ENCODE results near the gene CFH.
"Not testable (repeated sequence)": the region's sequence is repeated elsewhere in the genome, so short reads cannot be mapped to it uniquely, and the experiment has no call there.

- not testable (repeated sequence) for TF ChIP-seq CTCF (IDR thresholded peaks at IDR 0.05 in 2 of 3, conservative IDR thresholded peaks at IDR 0.05 in 1 of 3; ENCODE audit: control insufficient read depth in 2 of 3, extremely low read depth in 1 of 3, insufficient read depth in 1 of 3, low read depth in 3 of 3, low read length in 3 of 3); SREBF2 (IDR thresholded peaks at IDR 0.05; ENCODE audit: low read length); ZNF384 (IDR thresholded peaks at IDR 0.05; ENCODE audit: borderline replicate concordance, low read depth, low read length); POLR2A (IDR thresholded peaks at IDR 0.05; ENCODE audit: low read depth, low read length); ZNF274 (IDR thresholded peaks at IDR 0.05; ENCODE audit: insufficient read depth, insufficient read length); ZNF687 (IDR thresholded peaks at IDR 0.05); BRCA1 (IDR thresholded peaks at IDR 0.05; ENCODE audit: low read depth, low read length); SMC3 (IDR thresholded peaks at IDR 0.05; ENCODE audit: borderline replicate concordance, low read length); ESRRA (IDR thresholded peaks at IDR 0.05; ENCODE audit: low read length); SPI1 (IDR thresholded peaks at IDR 0.05; ENCODE audit: borderline replicate concordance, insufficient read depth, low read depth, low read length); TCF7 (IDR thresholded peaks at IDR 0.05; ENCODE audit: borderline replicate concordance); POLR2AphosphoS5 (IDR thresholded peaks at IDR 0.05; ENCODE audit: low read length); SMAD1 (IDR thresholded peaks at IDR 0.05; ENCODE audit: low read depth, partially characterized antibody); EZH2 (IDR thresholded peaks at IDR 0.05; ENCODE audit: borderline replicate concordance, control insufficient read depth, low read depth, low read length)
Observed at GRCh38 chr1:196765019-196765740, 113.3 kb downstream of the CFH start.

Measured in GM12878 (cell line).